Activated T-helper 1 cell treated with anti-CD3 and anti-CD28 coated beads, Interleukin-12 subunit alpha, Interleukin-12 subunit beta, Interleukin-2, Interleukin-4 antibody, amounts not matched to agents 30 ng/mL and 10 ng/mL and 1 ng/mL, durations not matched to agents 14 hours and 24 hours and 36 hours (primary cell): ENCODE results near the gene ARHGAP32. TPM values are rescaled to one million over a fixed set of nuclear protein-coding genes. Genes with fewer than 3 reads are reported as not detected.

Experiments
- DNase-seq: peaks from one replicate; pipeline ENCODE4 v3.0.0; 2021; ENCODE audit warnings: low spot score
- H3K27ac Mint-ChIP-seq: one replicate; pipeline ENCODE4 v1.8.0; 2021; ENCODE audit warnings: mild to moderate bottlenecking, mixed read lengths
- H3K27me3 Mint-ChIP-seq: one replicate; pipeline ENCODE4 v1.8.0; 2022; ENCODE audit warnings: mild to moderate bottlenecking, moderate library complexity, mixed read lengths; ENCODE audit not compliant: insufficient read depth
- H3K36me3 Mint-ChIP-seq: one replicate; pipeline ENCODE4 v1.8.0; 2021; ENCODE audit warnings: low read depth, mixed read lengths
- H3K4me1 Mint-ChIP-seq: one replicate; pipeline ENCODE4 v1.8.0; 2021; ENCODE audit warnings: low read depth, mixed read lengths
- H3K4me3 Mint-ChIP-seq: one replicate; pipeline ENCODE4 v1.8.0; 2021; ENCODE audit warnings: mild to moderate bottlenecking, moderate library complexity, mixed read lengths
- H3K9me3 Mint-ChIP-seq: one replicate; pipeline ENCODE4 v1.8.0; 2021; ENCODE audit warnings: mixed read lengths
- intact Hi-C: fragments of 100-400 bp; cut with micrococcal nuclease; formaldehyde crosslinking; loops from one replicate; pipeline ENCODE4 v1.15.1; 2024
- total RNA-seq: library from RNA; stranded (reverse); gene quantifications from 2 replicates; pipeline ENCODE4 v1.2.3, GENCODE V29; 2022

Gene ARHGAP32
- total RNA-seq, 1 donor from 2014 or later, result 4.3 TPM

DNA sequence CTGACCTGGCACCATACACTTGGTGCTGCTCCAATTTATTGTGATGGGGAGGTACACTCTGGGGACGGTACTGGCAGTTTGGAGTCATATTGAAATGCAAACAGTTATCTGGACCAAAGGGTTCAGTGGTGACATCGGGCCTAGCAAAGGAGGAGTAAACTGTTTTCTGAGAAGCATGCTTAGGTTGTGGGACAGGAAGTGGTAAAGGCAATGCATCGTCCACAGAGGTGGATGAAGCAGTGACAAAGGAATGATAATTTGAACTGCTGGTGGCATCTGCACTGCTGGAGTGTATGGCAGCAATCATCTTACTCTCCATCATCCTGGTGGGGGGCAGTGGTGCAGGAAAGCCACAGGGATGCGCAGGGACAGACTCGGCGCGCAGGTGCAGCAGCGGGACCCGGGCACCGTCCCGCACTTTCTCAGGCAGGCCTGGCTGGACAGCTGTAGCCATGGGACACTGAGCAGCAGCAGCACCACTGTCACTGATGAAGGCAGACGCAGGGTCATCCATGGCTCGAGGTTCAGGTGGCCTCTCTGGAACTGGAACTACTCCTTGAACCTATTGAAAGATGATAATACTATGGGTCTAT lies 221.4 kb downstream of the ARHGAP32 start:
- Mint-ChIP-seq H3K27ac (peak overlapping the region; percentile 8), H3K4me3 (peak overlapping the region; percentile 9)
- intact Hi-C loops, result no loop called here

DNA sequence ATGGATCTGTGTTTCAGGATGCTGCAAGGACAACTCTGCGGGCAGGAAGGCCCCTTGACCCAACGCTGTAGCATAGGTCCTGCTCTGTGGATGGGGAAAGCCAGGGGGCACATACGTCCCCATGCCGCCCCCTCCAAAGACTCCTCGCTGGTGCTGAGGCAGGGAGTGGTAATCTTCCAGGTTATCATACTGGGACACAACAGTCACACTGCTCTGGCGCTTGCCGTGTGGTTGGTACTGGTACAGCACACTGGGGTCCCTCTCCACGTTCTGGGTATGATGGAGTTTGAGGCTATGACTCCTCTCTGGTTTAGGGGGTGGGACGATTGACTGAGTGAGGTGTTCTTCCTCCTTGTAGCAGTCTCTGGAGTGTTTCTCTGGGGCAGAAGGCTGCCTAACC lies 223.2 kb downstream of the ARHGAP32 start:
- H3K27me3 Mint-ChIP-seq, result no peaks in the 10 kb centered on the region
- H3K9me3 Mint-ChIP-seq, result peaks cover 2% of the 10 kb centered on the region
- peaks cover 58% of the 10 kb centered on the region for H3K4me1 Mint-ChIP-seq
- H3K4me3 Mint-ChIP-seq, result no peak overlapping the region
- no peak overlapping the region for H3K27ac Mint-ChIP-seq
- no peak for DNase-seq
- H3K36me3 Mint-ChIP-seq, result peaks cover 14% of the 10 kb centered on the region
- intact Hi-C loops, result no loop called here

More for the DNA sequence above, 221.4 kb downstream of the ARHGAP32 start:
- H3K27me3 Mint-ChIP-seq, result no peaks in the 10 kb centered on the region
- peak; percentile 11 for DNase-seq
- H3K4me1 Mint-ChIP-seq, result peaks cover 41% of the 10 kb centered on the region
- no peaks in the 10 kb centered on the region for H3K9me3 Mint-ChIP-seq
- peaks cover 14% of the 10 kb centered on the region for H3K36me3 Mint-ChIP-seq

DNA sequence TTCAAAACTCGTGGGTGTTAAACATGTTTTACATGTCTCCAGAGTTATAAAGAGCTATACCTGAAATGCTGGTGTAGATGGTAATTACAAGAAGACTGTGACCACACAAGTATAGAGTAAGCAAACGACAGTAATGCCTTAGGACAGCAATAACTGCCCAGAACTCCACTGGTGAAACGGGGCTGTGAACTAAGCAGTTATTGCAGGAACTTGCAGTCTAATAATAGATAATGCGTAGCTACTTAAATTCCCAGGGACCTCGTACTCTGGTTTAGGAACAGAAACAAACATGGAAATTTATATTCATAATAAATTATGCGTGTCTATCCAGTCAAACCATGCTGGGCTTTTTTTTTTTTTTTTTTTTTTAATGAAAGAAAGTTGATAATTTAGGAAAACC lies 224.5 kb downstream of the ARHGAP32 start:
- Mint-ChIP-seq H3K4me3 (no peak overlapping the region), H3K4me1 (peaks cover 72% of the 10 kb centered on the region), H3K27me3 (no peaks in the 10 kb centered on the region), H3K9me3 (peaks cover 3% of the 10 kb centered on the region), H3K27ac (no peak overlapping the region), H3K36me3 (peaks cover 11% of the 10 kb centered on the region)
- intact Hi-C loops, result no loop called here
- DNase-seq, result no peak

DNA sequence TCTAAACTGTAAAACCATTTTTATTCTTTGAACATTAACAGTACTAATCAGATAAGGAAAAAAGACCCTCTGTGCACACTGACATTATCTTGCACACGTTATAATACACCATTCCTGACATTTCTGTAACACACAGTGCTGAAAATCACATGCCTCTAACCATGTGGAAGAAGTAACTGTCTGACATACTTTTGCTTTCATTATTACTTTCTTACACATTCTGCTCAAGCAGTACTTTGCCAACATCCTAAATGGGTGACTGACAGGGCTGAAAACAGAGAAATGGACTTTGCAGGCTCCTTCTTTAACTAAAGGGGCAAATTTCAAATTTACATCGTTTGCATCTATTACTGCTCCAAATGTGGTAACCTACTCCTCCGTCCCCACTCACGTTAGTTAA lies 226.6 kb downstream of the ARHGAP32 start:
- Mint-ChIP-seq H3K27me3 (no peaks in the 10 kb centered on the region), H3K4me3 (peak overlapping the region; percentile 41), H3K4me1 (peaks cover 66% of the 10 kb centered on the region), H3K9me3 (peaks cover 3% of the 10 kb centered on the region), H3K36me3 (peaks cover 1% of the 10 kb centered on the region), H3K27ac (peak overlapping the region; percentile 53)
- intact Hi-C loops, result loop anchor here (2.0 kb wide), 1 partner anchor 927 kb away; no protein-coding TSS in a partner anchor
- peak; percentile 6 for DNase-seq

DNA sequence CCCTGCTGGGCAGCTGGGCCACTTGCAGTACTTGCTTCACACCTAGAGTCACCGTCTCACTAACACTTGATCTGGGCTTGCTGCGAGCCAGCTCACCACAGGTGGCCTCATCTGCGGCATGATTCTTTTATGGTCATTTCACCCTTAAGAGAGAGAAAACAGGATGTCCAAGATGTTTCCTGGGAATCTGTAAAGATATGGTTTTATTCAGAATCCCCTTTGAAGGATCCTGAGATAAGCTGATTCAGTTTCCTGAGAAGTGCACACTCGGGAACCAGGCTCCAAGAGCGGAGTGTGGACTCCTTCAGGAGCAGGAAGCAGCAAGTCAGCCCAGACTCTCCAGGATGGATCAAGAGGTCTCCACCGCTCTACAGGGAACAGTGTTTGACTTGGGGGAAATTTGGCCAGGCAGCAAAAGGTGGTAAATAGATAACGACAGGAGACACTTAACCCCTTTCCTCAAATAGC lies 227.6 kb downstream of the ARHGAP32 start:
- H3K36me3 Mint-ChIP-seq, result no peaks in the 10 kb centered on the region
- no peaks in the 10 kb centered on the region for H3K27me3 Mint-ChIP-seq
- peaks cover 56% of the 10 kb centered on the region for H3K4me1 Mint-ChIP-seq
- H3K9me3 Mint-ChIP-seq, result peaks cover 3% of the 10 kb centered on the region
- intact Hi-C loops, result loop anchor here (2.0 to 5.0 kb wide), 3 partner anchors 97 to 926 kb away; partner anchors contain the start of gene KCNJ1
- H3K4me3 Mint-ChIP-seq, result peak overlapping the region; percentile 41
- H3K27ac Mint-ChIP-seq, result peak overlapping the region; percentile 55
- no peak for DNase-seq

DNA sequence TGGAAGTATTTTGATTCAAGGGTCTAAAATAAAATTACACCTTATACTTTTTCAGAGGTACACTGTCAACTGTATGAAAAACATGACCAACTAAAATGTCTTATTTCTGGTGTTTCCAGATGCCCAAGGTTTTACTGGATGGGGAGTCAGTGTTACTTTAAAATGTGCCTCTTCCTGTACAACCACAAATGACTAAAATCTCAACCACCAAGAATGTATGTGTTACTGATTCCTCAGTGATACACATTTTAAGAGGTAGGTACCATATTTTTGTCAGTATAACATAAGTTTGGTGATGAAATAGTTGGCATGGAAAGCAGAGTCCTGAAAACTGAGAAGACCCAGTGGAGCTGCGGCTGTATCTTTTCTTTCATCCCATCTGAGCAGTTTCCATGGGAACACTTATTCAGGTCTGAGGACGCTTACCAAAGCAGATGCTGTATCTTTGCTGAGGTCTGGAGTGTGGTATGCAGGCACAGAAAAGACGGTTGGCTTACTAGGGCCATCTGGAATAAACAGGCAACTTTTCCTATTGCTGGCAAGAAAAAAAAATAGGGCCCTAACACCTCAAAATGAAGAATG lies 228.3 kb downstream of the ARHGAP32 start:
- intact Hi-C loops, result loop anchor here (2.0 to 5.0 kb wide), 3 partner anchors 97 to 925 kb away; partner anchors contain the start of gene KCNJ1

DNA sequence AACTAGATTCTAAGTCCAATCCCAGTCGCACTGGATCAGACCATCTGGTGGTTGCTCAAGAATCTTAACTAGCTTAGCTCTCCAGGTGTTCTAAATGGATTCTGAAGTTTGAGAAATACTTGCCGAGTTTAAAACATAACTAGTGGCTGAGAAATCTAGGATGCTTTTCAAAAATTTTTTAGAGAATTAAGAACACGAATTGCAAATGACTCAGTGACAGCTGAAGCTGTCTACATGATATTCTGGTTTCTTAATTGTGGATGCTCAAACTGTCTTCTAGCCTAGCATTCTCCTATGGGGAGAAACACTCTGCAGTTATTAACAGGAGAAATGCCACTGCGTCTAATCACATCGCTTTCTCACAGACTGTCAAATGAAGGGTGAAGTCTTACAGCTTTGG lies 229.2 kb downstream of the ARHGAP32 start:
- Mint-ChIP-seq H3K27me3 (peaks cover 4% of the 10 kb centered on the region), H3K27ac (no peak overlapping the region), H3K4me3 (no peak overlapping the region), H3K36me3 (no peaks in the 10 kb centered on the region), H3K9me3 (peaks cover 3% of the 10 kb centered on the region), H3K4me1 (peaks cover 53% of the 10 kb centered on the region)
- intact Hi-C loops, result loop anchor here (5.0 kb wide), 2 partner anchors 96 to 679 kb away; partner anchors contain the start of gene KCNJ1
- DNase-seq, result no peak

More for the DNA sequence above, 228.3 kb downstream of the ARHGAP32 start:
- Mint-ChIP-seq H3K36me3 (no peaks in the 10 kb centered on the region), H3K27me3 (peaks cover 3% of the 10 kb centered on the region), H3K9me3 (peaks cover 3% of the 10 kb centered on the region), H3K27ac (peak overlapping the region; percentile 62), H3K4me3 (peak overlapping the region; percentile 66), H3K4me1 (peaks cover 53% of the 10 kb centered on the region)
- DNase-seq, result no peak

DNA sequence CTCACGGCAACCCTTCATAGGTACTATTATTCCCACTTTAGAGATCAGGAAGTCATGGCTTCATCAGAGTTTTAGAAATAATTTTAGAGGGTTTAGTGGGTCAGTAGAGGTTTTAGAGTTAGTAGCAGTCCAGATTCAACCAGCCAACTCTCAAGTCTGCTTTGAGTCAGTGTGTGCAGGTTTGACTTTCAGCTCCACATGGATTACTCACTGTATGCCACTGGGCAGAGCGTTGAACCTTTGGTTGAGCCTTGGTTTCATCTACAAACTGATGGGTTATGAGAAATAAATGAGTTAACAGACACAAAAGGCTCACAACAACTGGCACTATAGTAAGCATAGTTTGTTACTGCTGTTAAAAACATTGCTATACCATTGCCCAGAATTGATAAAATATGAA lies 230.5 kb downstream of the ARHGAP32 start:
- Mint-ChIP-seq H3K4me1 (peaks cover 53% of the 10 kb centered on the region), H3K9me3 (peaks cover 3% of the 10 kb centered on the region), H3K36me3 (no peaks in the 10 kb centered on the region), H3K27me3 (peaks cover 9% of the 10 kb centered on the region), H3K27ac (no peak overlapping the region), H3K4me3 (no peak overlapping the region)
- intact Hi-C loops, result loop anchor here (5.0 kb wide), 2 partner anchors 94 to 681 kb away; partner anchors contain the start of gene KCNJ1
- no peak for DNase-seq

DNA sequence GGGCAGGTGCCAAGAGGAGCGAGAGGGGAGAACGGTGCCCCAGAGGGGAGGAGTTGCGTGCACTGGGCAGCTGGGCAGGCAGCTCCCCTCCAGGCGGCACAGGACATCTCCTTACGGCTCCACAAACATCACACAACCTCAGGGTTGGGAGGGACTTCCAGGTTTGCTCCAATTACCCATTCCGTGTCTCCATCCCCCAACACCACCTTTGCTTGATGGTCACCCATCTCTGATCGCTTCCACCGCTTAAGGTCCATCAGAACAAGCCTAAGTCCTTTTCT lies 235.0 kb downstream of the ARHGAP32 start:
- no peak for DNase-seq
- peaks cover 26% of the 10 kb centered on the region for H3K27me3 Mint-ChIP-seq
- intact Hi-C loops, result loop anchor here (2.0 to 5.0 kb wide), 2 partner anchors 800 to 926 kb away; no protein-coding TSS in a partner anchor
- H3K9me3 Mint-ChIP-seq, result no peaks in the 10 kb centered on the region
- H3K36me3 Mint-ChIP-seq, result no peaks in the 10 kb centered on the region
- H3K27ac Mint-ChIP-seq, result no peak overlapping the region
- peaks cover 14% of the 10 kb centered on the region for H3K4me1 Mint-ChIP-seq
- H3K4me3 Mint-ChIP-seq, result no peak overlapping the region

DNA sequence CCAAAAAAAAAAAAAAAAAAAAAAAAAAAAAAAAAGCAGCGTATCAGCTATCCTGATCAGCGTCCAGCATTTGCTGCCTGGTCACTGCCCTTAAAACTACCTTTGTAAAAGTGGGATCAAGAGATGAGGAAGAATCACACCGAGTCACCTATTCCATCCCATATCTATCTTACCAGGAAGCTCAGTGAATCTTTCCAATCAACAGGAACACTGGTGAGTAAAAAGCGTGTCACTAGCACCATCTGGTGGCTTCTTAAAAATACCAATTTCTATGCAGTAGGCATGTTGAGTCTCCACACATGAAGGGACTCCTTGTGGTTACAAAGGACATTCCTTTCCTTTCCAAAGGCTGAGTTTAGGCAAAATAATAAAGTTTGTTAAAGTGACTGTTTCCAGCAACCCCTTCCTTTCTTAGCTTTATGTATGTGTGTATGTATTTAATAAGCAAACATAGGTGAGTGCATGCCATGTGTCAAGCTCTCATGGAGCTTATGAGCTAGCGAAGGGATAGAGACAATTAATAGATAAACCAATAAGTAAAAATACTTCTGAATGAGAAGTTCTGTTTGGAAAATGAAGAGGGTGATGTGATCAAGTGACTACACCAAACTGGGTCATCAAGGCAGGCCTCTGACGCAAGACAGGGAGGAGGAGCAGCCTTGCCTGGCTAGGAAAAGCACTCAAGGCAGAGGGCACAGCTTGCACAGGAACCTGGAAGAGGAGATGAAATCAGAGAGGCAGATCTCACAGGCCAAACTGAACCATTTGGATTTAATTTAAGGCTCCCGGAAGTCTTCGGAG lies 235.5 kb downstream of the ARHGAP32 start:
- H3K4me1 Mint-ChIP-seq, result peaks cover 12% of the 10 kb centered on the region
- no peaks in the 10 kb centered on the region for H3K9me3 Mint-ChIP-seq
- no peaks in the 10 kb centered on the region for H3K36me3 Mint-ChIP-seq
- no peak overlapping the region for H3K27ac Mint-ChIP-seq
- no peak for DNase-seq
- peaks cover 26% of the 10 kb centered on the region for H3K27me3 Mint-ChIP-seq
- intact Hi-C loops, result loop anchor here (1.0 to 5.0 kb wide), 3 partner anchors 72 to 926 kb away; no protein-coding TSS in a partner anchor
- H3K4me3 Mint-ChIP-seq, result no peak overlapping the region

DNA sequence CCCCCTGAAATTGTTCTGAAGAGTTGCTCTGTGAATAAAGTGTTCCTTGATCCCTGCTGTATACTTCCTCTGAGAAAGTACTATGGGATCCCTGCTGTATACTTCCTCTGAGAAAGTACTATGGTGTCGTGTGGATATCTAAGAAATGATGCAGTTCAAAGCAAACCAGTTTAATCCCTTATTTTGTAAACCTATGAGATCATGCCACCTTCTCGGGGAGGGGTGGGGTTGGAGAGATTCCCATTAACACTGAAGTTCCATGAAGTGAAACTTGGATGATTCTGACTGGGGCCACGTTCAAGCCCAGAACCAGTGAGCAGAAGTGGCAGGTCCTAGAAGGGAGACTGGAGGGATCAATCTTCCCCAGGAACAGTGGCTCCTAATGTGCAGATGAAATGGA lies 236.5 kb downstream of the ARHGAP32 start:
- intact Hi-C loops, result loop anchor here (1.0 to 5.0 kb wide), 3 partner anchors 71 to 925 kb away; no protein-coding TSS in a partner anchor
- peaks cover 8% of the 10 kb centered on the region for H3K4me1 Mint-ChIP-seq
- no peak for DNase-seq
- H3K9me3 Mint-ChIP-seq, result no peaks in the 10 kb centered on the region
- H3K27me3 Mint-ChIP-seq, result peaks cover 26% of the 10 kb centered on the region
- H3K4me3 Mint-ChIP-seq, result no peak overlapping the region
- H3K27ac Mint-ChIP-seq, result no peak overlapping the region
- no peaks in the 10 kb centered on the region for H3K36me3 Mint-ChIP-seq

DNA sequence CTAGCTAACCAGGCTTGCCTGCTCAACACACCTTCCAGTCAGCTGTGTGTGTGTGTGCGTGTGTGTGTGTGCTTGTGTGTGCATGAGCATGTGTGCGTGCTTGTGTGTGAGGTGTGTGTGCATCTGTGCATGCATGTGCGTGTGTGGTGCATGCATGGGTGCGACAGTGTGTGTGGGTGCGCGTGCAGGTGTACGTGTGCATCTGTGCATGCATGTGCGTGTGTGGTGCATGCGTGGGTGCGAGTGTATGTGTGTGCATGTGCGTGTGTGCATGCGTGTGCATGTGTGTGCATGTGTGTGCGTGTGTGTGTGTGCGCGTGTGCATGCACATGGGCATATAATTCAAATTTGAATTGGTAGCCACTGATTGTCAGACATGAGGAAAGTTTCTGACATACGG lies 239.0 kb downstream of the ARHGAP32 start:
- Mint-ChIP-seq H3K9me3 (no peaks in the 10 kb centered on the region), H3K27me3 (peaks cover 32% of the 10 kb centered on the region), H3K36me3 (no peaks in the 10 kb centered on the region), H3K27ac (no peak overlapping the region), H3K4me3 (no peak overlapping the region), H3K4me1 (peaks cover 8% of the 10 kb centered on the region)
- DNase-seq, result no peak
- intact Hi-C loops, result no loop called here
